Measurements from ENCODE around the gene C11orf21. TPM values are rescaled to one million over a fixed set of nuclear protein-coding genes. Genes with fewer than 3 reads are reported as not detected.

C11orf21 gene
- total and polyA plus RNA-seq, 2 of the 8 experiments (the other 6 are each of a cell fraction or from before 2014, with no cell fraction given), result not detected

GRCh38 chr11:2310786-2311352, 9.2 kb upstream of the C11orf21 start:
- Histone ChIP-seq H3K14ac (ENCODE audit: insufficient read length) (no peak overlapping the region), H3K56ac (replicated peaks; ENCODE audit: insufficient read length, low read depth, low read length) (no peak overlapping the region), H3K4me2 (ENCODE audit: insufficient read depth in 1 of 2, low read depth in 2 of 2, low read length in 2 of 2) (no peak overlapping the region), H2BK15ac (ENCODE audit: low read length) (no peak overlapping the region), H2BK5ac (ENCODE audit: low read depth, low read length) (no peak overlapping the region), H2AFZ (ENCODE audit: low read length) (no peak overlapping the region), H2BK12ac (ENCODE audit: low read depth, low read length) (no peak overlapping the region), H4K5ac (ENCODE audit: insufficient read length, low read depth, low read length) (no peak overlapping the region), H2AK5ac (ENCODE audit: low read depth, low read length) (no peak overlapping the region), H3K27ac (ENCODE audit: low read depth, low read length) (no peak overlapping the region), H4K20me1 (replicated peaks in 1 of 2; ENCODE audit: control insufficient read depth in 1 of 2, insufficient read depth in 2 of 2, low read length in 2 of 2) (peaks cover 0 to 2% of the 10 kb centered on the region in 2 experiments), H3K23me2 (ENCODE audit: low read depth, low read length) (no peaks in the 10 kb centered on the region), H3K9ac (replicated peaks in 1 of 4; ENCODE audit: extremely low read depth in 1 of 4, low read depth in 3 of 4, low read length in 3 of 4) (no peak overlapping the region), H3K27me3 (replicated peaks in 1 of 4; ENCODE audit: control insufficient read depth in 3 of 4, extremely low read depth in 1 of 4, insufficient read depth in 3 of 4, low read length in 3 of 4) (no peaks in the 10 kb centered on the region), H3K23ac (ENCODE audit: insufficient read length) (no peak overlapping the region), H3K79me1 (ENCODE audit: low read depth, low read length) (no peaks in the 10 kb centered on the region), H4K91ac (replicated peaks; ENCODE audit: insufficient read length, low read length) (no peak overlapping the region), H3K4me1 (replicated peaks in 1 of 4; ENCODE audit: control insufficient read depth in 3 of 4, insufficient read depth in 4 of 4, low read length in 3 of 4) (no peaks in the 10 kb centered on the region; a peak in 1 of 7 replicates), H2BK120ac (replicated peaks; ENCODE audit: low read depth, low read length) (no peak overlapping the region), H4K8ac (ENCODE audit: extremely low read depth, insufficient read depth, low read length) (no peak overlapping the region), H3K4me3 (ENCODE audit: extremely low read depth in 1 of 4, insufficient read depth in 2 of 4, low read depth in 3 of 4, low read length in 4 of 4) (no peak overlapping the region), H3K9me3 (ENCODE audit: insufficient read depth in 2 of 2, low read depth in 1 of 2, low read length in 1 of 2) (no peaks in the 10 kb centered on the region), H3K79me2 (ENCODE audit: control insufficient read depth in 1 of 2, insufficient read depth in 2 of 2, low read length in 2 of 2) (no peaks in the 10 kb centered on the region), H2BK20ac (ENCODE audit: low read length) (no peak overlapping the region), H3K36me3 (ENCODE audit: control insufficient read depth in 2 of 4, insufficient read depth in 4 of 4, low read length in 3 of 4) (no peaks in the 10 kb centered on the region), H3K18ac (ENCODE audit: extremely low read depth, low read length) (no peak overlapping the region), H3K4ac (replicated peaks; ENCODE audit: insufficient read length, low read depth, low read length) (no peak overlapping the region)
- WGBS, 2 experiments (ENCODE audit: extremely low coverage in 1 of 2, insufficient coverage in 1 of 2, insufficient read length in 1 of 2, insufficient replicate concordance in 2 of 2, low coverage in 1 of 2, low lambda C conversion rate in 2 of 2, missing lambda C conversion rate in 1 of 2), result 88% methylated on average over 14 of the region's 16 CpGs; no CpG with 5 or more reads in 1 of the 2 experiments
- FAIRE-seq (no peak), DNase-seq (ENCODE audit: low read depth in 1 of 2, low spot score in 2 of 2) (no peak)
- CTCF ChIA-PET (ENCODE audit: partially characterized antibody), result interaction anchor here (0.8 to 4.1 kb wide), 11 partner anchors 11 to 216 kb away, joined by 3 to 39 read pairs (median 4); partner anchors contain the start of genes C11orf21, CD81, TSPAN32 and TSSC4
- POLR2A ChIA-PET (ENCODE audit: partially characterized antibody), result interaction anchor here (1.0 to 3.0 kb wide), 2 partner anchors 67 to 89 kb away, joined by 4 to 13 read pairs; partner anchors contain the start of gene TSSC4
- TF ChIP-seq ASH2L (IDR thresholded peaks at IDR 0.05; ENCODE audit: low read length) (no peak), RNF2 (IDR thresholded peaks at IDR 0.05; ENCODE audit: borderline replicate concordance, low read depth, low read length, missing control alignments, poor library complexity, severe bottlenecking) (no peak), SP4 (IDR thresholded peaks at IDR 0.05; ENCODE audit: low read length) (no peak), POLR2AphosphoS5 (IDR thresholded peaks at IDR 0.05; ENCODE audit: low read depth, low read length) (no peak), RXRA (IDR thresholded peaks at IDR 0.05; ENCODE audit: insufficient read depth, low read depth, low read length) (no peak), JUND (IDR thresholded peaks at IDR 0.05; ENCODE audit: low read length) (no peak), CBX5 (IDR thresholded peaks at IDR 0.05; ENCODE audit: low read depth, low read length) (no peak), HDAC6 (IDR thresholded peaks at IDR 0.05; ENCODE audit: low read depth, low read length) (no peak), SUZ12 (IDR thresholded peaks at IDR 0.05; ENCODE audit: low read length) (no peak), TCF12 (IDR thresholded peaks at IDR 0.05; ENCODE audit: low read depth, low read length) (no peak), USF2 (IDR thresholded peaks at IDR 0.05; ENCODE audit: low read length) (no peak), GABPA (IDR thresholded peaks at IDR 0.05; ENCODE audit: borderline replicate concordance, insufficient read depth, low read length) (no peak), SIRT6 (IDR thresholded peaks at IDR 0.05; ENCODE audit: low read length) (no peak)

Data from H1 (cell line).